Right atrium auricular region (tissue), 2 donors: ENCODE data around the gene DISC1. TPM values are rescaled to one million over a fixed set of nuclear protein-coding genes. Genes with fewer than 3 reads are reported as not detected.
A peak's percentile ranks its signal among the peaks of the same experiment; 100 is the strongest.

ENCODE experiments used
- DNase-seq: peaks from one replicate; pipeline ENCODE4 v3.0.0-alpha.2; 2019; ENCODE audit warnings: low spot score
- H3K27ac ChIP-seq, 2 donors: fragments of 200-600 bp; sonication (generic); 1 replicate in 1 of 2; 2 replicates in 1 of 2; pipeline ENCODE4 v1.5.1; 2016 to 2019
- H3K27me3 ChIP-seq, 2 donors: fragments of 200-600 bp; sonication (generic); one replicate each; pipeline versions ENCODE4 v1.5.1 to v1.6.0; 2017 to 2019
- H3K36me3 ChIP-seq: fragments of 200-600 bp; sonication (generic); one replicate; pipeline ENCODE4 v1.5.1; 2016
- H3K4me1 ChIP-seq, 2 donors: fragments of 200-600 bp; sonication (generic); one replicate each; pipeline versions ENCODE4 v1.5.1 to v1.6.0; 2017 to 2019
- H3K4me3 ChIP-seq, 2 donors: fragments of 200-600 bp; sonication (generic); 1 replicate in 1 of 2; 2 replicates in 1 of 2; pipeline ENCODE4 v1.5.1; 2017 to 2019; ENCODE audit warnings: mild to moderate bottlenecking in 1 of 2, moderate library complexity in 1 of 2
- H3K9me3 ChIP-seq, 2 donors: fragments of 200-600 bp; sonication (generic); one replicate each; pipeline ENCODE4 v1.5.1; 2019
- total RNA-seq, 2 donors: library from RNA; depleted of rRNA; stranded (reverse); fragments of >200 nt; gene quantifications; one replicate each; pipeline ENCODE4 v1.1.0, GENCODE V29; 2016
- TF ChIP-seq, protein P1 (sequence below), 2 donors: fragments of 200-600 bp; sonication (generic); IDR thresholded peaks; one replicate each; pipeline ENCODE4 v1.5.1; 2019; ENCODE audit warnings: antibody characterized with exemption in 2 of 2

The DISC1 gene
- total RNA-seq, 2 donors from 2014 or later: 1.8 to 5.3 TPM

DNA sequence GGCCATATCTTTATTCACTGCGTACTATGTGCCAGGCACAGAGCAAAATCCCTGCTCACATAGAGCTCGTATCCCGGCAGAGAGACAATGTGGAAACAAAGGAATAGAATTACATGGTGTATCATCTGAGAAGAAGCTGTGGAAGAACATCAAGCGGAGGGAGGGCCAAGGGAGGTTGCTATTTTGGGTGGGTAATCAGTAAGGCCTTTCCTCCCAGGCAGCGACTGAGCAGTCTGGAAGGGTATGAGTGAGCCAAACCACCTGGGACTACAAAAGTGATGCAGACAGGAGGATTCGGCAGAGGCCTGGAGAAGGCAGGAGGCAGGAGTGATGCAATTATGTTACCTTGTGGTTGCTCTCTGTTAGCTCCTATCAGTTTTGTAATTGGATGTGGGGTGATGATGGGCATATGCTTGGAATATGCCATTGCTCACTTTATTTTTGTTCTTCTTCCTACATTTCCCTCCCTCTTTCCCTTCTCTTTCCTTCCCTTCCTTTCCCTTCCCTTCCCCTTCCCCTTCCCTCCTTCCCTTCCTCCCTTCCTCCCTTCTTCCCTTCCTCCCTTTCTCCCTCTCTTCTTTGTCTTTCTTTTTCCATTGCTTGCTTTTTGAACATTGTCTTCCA lies 172.9 kb downstream of the DISC1 start:
- DNase-seq: no peak
- Histone ChIP-seq H3K4me3 (no peak overlapping the region), H3K27ac (no peak overlapping the region), H3K9me3 (no peaks in the 10 kb centered on the region), H3K36me3 (no peaks in the 10 kb centered on the region), H3K27me3 (no peaks in the 10 kb centered on the region), H3K4me1 (peaks cover 0 to 4% of the 10 kb centered on the region in 2 donors)
- TF ChIP-seq, protein P1, sequence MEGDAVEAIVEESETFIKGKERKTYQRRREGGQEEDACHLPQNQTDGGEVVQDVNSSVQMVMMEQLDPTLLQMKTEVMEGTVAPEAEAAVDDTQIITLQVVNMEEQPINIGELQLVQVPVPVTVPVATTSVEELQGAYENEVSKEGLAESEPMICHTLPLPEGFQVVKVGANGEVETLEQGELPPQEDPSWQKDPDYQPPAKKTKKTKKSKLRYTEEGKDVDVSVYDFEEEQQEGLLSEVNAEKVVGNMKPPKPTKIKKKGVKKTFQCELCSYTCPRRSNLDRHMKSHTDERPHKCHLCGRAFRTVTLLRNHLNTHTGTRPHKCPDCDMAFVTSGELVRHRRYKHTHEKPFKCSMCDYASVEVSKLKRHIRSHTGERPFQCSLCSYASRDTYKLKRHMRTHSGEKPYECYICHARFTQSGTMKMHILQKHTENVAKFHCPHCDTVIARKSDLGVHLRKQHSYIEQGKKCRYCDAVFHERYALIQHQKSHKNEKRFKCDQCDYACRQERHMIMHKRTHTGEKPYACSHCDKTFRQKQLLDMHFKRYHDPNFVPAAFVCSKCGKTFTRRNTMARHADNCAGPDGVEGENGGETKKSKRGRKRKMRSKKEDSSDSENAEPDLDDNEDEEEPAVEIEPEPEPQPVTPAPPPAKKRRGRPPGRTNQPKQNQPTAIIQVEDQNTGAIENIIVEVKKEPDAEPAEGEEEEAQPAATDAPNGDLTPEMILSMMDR (IDR thresholded peaks at IDR 0.05): no peak

- TF ChIP-seq, protein P1 (IDR thresholded peaks at IDR 0.05): no peak
- no peaks in the 10 kb centered on the region for H3K36me3 ChIP-seq
- no peak overlapping the region for H3K27ac ChIP-seq
- H3K4me1 ChIP-seq: peaks cover 0 to 4% of the 10 kb centered on the region in 2 donors
- H3K9me3 ChIP-seq: no peaks in the 10 kb centered on the region
- H3K4me3 ChIP-seq: no peak overlapping the region
- no peaks in the 10 kb centered on the region for H3K27me3 ChIP-seq
- no peak for DNase-seq
Measured at GRCh38 chr1:231800108-231800507, 173.5 kb downstream of the DISC1 start.

DNA sequence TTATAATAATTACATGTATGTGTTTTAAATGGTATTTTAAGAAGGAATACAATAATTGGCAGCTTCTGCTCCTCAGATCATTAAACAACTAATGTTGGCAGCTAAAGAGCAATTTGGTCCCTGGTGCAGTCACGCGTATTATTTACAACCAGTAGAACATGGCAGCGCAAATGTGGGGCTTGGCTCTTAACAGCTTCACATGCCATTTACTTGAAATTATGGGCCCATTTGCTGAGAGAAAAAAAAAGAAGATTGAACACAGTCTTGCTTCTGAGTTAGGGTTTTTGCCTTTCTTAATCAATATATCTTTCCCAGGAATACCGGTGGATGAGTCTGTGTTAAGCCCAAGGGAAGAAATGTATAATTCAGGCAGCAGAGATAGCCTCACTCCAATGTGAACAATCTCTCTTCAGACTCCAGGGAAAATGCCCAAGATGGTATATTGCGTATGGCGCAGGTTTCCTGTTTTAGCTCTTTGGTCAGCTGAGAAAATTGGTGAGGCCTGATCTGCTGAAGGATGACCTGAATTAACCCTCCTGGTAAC lies 174.5 kb downstream of the DISC1 start:
- no peak overlapping the region for H3K27ac ChIP-seq
- no peaks in the 10 kb centered on the region for H3K27me3 ChIP-seq
- H3K4me3 ChIP-seq: no peak overlapping the region
- peaks cover 0 to 4% of the 10 kb centered on the region in 2 donors for H3K4me1 ChIP-seq
- DNase-seq: no peak
- no peaks in the 10 kb centered on the region for H3K36me3 ChIP-seq
- TF ChIP-seq, protein P1 (IDR thresholded peaks at IDR 0.05): no peak
- no peaks in the 10 kb centered on the region for H3K9me3 ChIP-seq

DNA sequence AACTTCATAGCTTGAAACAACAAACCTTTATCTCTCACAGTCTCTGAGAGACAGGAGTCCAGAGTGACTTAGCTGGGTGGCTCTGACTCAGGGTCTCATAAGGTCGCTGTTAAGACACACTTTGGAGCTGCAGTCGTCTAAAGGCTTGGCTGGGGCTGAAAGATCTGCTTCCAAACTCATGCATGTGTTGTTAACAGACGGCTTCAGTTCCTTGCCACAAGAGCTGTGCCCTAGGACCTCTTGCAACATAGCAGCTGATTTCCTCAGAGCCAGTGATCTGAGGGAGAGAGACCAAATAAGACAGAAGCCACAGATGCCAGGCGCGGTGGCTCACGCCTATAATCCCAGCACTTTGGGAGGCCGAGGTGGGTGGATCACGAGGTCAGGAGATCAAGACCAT lies 176.8 kb downstream of the DISC1 start:
- Histone ChIP-seq H3K36me3 (no peaks in the 10 kb centered on the region), H3K9me3 (no peaks in the 10 kb centered on the region), H3K4me3 (no peak overlapping the region), H3K4me1 (peaks cover 0 to 5% of the 10 kb centered on the region in 2 donors), H3K27me3 (no peaks in the 10 kb centered on the region), H3K27ac (no peak overlapping the region)
- DNase-seq: peak; percentile 85
- TF ChIP-seq, protein P1 (IDR thresholded peaks at IDR 0.05): no peak

DNA sequence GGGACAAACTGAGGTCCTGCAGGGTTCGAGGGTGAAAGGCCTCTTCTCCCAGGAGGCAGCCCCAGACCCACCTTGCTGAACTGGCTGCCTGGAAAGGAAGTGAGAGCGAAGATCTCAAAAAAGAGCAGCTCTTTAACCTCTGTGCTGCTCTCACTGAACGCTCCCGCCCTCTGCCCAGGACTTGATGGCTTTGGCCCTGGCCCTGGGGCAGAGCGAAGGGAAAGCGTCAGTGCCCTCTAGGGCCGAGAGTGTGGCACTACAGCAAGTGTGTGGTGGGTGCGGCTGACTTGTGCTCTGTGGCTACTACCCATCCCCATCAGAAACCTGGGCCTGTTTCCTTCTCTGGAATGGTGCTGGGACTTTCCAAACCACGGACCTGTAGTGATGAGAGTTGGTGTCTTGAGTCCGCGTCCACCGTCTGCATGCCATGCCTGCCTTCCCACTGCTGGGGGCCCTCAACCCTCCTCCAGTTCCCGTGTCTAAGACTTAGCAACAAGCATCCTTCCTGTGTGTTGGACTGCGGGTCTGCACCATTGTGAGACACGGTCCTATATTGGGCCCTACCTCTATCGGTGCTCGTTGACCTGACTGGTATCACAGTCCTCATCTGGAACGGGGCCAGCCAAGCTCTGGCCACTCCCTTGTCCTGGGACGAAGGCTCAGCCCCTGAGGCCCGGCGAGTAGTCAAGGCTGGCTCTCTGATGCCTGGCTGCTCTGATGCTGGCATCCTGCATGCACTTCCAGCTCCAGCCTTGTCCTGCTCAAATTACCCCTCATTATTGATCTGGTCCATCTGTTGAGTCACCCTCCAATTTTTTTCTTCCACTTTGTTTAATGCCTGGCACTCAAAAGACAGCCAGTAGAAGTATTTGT lies 180.3 kb downstream of the DISC1 start:
- H3K4me3 ChIP-seq: no peak overlapping the region
- H3K4me1 ChIP-seq: peaks cover 0 to 9% of the 10 kb centered on the region in 2 donors
- peak; percentile 74 for DNase-seq
- TF ChIP-seq, protein P1 (IDR thresholded peaks at IDR 0.05): peak; percentile 41 to 66
- H3K27ac ChIP-seq: no peak overlapping the region
- H3K9me3 ChIP-seq: no peaks in the 10 kb centered on the region
- no peaks in the 10 kb centered on the region for H3K36me3 ChIP-seq
- no peaks in the 10 kb centered on the region for H3K27me3 ChIP-seq
